Immature natural killer cell (primary cell): ENCODE measurements around the gene POLL. TPM values are rescaled to one million over a fixed set of nuclear protein-coding genes. Genes with fewer than 3 reads are reported as not detected.

ENCODE experiments used
- DNase-seq, 3 donors: peaks; one replicate each; pipeline ENCODE4 v3.0.0; 2022; ENCODE audit warnings: mixed read lengths in 1 of 3
- H3K27ac Mint-ChIP-seq, 6 donors: one replicate each; pipeline ENCODE4 v1.8.0; 2020; ENCODE audit warnings: mixed read lengths in 6 of 6, mild to moderate bottlenecking in 5 of 6, inconsistent platforms in 4 of 6, moderate library complexity in 3 of 6
- H3K27me3 Mint-ChIP-seq, 3 donors: one replicate each; pipeline ENCODE4 v1.8.0; 2020 to 2021; ENCODE audit warnings: low read depth in 3 of 3, mild to moderate bottlenecking in 3 of 3, mixed read lengths in 3 of 3, moderate library complexity in 3 of 3, inconsistent platforms in 1 of 3
- H3K36me3 Mint-ChIP-seq, 3 donors: one replicate each; pipeline ENCODE4 v1.8.0; 2020; ENCODE audit warnings: mixed read lengths in 3 of 3, inconsistent platforms in 2 of 3, mild to moderate bottlenecking in 2 of 3
- H3K4me1 Mint-ChIP-seq, 2 donors: one replicate each; pipeline ENCODE4 v1.8.0; 2020; ENCODE audit warnings: inconsistent platforms in 2 of 2, mild to moderate bottlenecking in 2 of 2, mixed read lengths in 2 of 2, moderate library complexity in 1 of 2
- H3K4me3 Mint-ChIP-seq, 5 donors: one replicate each; pipeline ENCODE4 v1.8.0; 2020; ENCODE audit warnings: mild to moderate bottlenecking in 5 of 5, mixed read lengths in 5 of 5, inconsistent platforms in 3 of 5, moderate library complexity in 3 of 5
- H3K9me3 Mint-ChIP-seq, 6 donors: one replicate each; pipeline ENCODE4 v1.8.0; 2020; ENCODE audit warnings: mild to moderate bottlenecking in 6 of 6, mixed read lengths in 6 of 6, inconsistent platforms in 4 of 6, moderate library complexity in 3 of 6
- polyA plus RNA-seq, 3 donors: library from polyadenylated mRNA; unstranded; fragments of 300-500 nt; fragmentation: Illumina TruSeq; gene quantifications; one replicate each; pipeline ENCODE4 v1.2.3, GENCODE V29; 2021

The POLL gene
- polyA plus RNA-seq, 3 donors from 2014 or later, result 11.7 to 15.5 (median 12.2) TPM

GRCh38 chr10:101575580-101576210 is 12.4 kb downstream of the POLL start:
- Mint-ChIP-seq H3K4me1 (peaks cover 0 to 2% of the 10 kb centered on the region in 2 donors), H3K27ac (peak overlapping the region in 1 of 6 donors; percentile 49), H3K4me3 (no peak overlapping the region), H3K9me3 (no peaks in the 10 kb centered on the region), H3K36me3 (peaks cover 4 to 10% (median 5%) of the 10 kb centered on the region in 3 donors), H3K27me3 (peaks cover 0 to 3% (median 0%) of the 10 kb centered on the region in 3 donors)
- no peak for DNase-seq

DNA sequence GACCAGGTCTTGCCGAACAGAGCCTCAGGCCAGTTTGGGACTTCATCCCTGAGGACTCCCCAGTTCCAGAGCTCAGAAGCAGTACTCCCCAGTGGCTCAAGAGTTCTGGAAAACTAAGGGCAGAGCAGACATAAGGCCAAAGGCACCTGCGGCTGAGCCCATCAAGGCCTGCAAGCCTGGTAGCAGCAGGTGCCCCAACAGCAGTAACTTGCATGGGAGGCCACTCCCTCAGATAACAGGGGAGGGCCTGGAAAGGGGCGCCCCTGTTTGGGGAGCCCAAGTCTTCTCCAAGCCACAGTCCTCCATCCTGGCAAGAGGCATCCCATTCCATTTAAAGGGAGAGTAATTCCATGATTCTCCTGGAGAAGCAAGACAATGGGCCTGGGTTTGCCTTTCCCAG is 13.0 kb downstream of the POLL start:
- peaks cover 0 to 3% (median 0%) of the 10 kb centered on the region in 3 donors for H3K27me3 Mint-ChIP-seq
- no peaks in the 10 kb centered on the region for H3K9me3 Mint-ChIP-seq
- DNase-seq, result no peak
- H3K4me3 Mint-ChIP-seq, result no peak overlapping the region
- peaks cover 4 to 10% (median 5%) of the 10 kb centered on the region in 3 donors for H3K36me3 Mint-ChIP-seq
- peaks cover 0 to 3% of the 10 kb centered on the region in 2 donors for H3K4me1 Mint-ChIP-seq
- no peak overlapping the region for H3K27ac Mint-ChIP-seq

- Mint-ChIP-seq H3K4me3 (no peak overlapping the region), H3K36me3 (peaks cover 4 to 6% (median 5%) of the 10 kb centered on the region in 3 donors), H3K9me3 (no peaks in the 10 kb centered on the region), H3K4me1 (peaks cover 0 to 7% of the 10 kb centered on the region in 2 donors), H3K27me3 (peaks cover 2 to 5% (median 3%) of the 10 kb centered on the region in 3 donors), H3K27ac (no peak overlapping the region)
- DNase-seq, result no peak
Measured at GRCh38 chr10:101573885-101574753, 13.9 kb downstream of the POLL start.

GRCh38 chr10:101572785-101573184 is 15.3 kb downstream of the POLL start:
- peaks cover 0 to 7% of the 10 kb centered on the region in 2 donors for H3K4me1 Mint-ChIP-seq
- peak overlapping the region in 1 of 5 donors; percentile 4 for H3K4me3 Mint-ChIP-seq
- no peaks in the 10 kb centered on the region for H3K36me3 Mint-ChIP-seq
- peaks cover 5 to 17% (median 9%) of the 10 kb centered on the region in 3 donors for H3K27me3 Mint-ChIP-seq
- no peak for DNase-seq
- H3K27ac Mint-ChIP-seq, result no peak overlapping the region
- H3K9me3 Mint-ChIP-seq, result no peaks in the 10 kb centered on the region

- Mint-ChIP-seq H3K27me3 (peaks cover 5 to 22% (median 11%) of the 10 kb centered on the region in 3 donors), H3K4me3 (no peak overlapping the region), H3K9me3 (no peaks in the 10 kb centered on the region), H3K36me3 (peaks cover 0 to 3% (median 0%) of the 10 kb centered on the region in 3 donors), H3K4me1 (peaks cover 4 to 7% of the 10 kb centered on the region in 2 donors), H3K27ac (no peak overlapping the region)
- DNase-seq, result no peak
Measured at GRCh38 chr10:101572126-101572525, 15.9 kb downstream of the POLL start.

GRCh38 chr10:101571271-101571925 is 16.7 kb downstream of the POLL start:
- Mint-ChIP-seq H3K4me3 (peak overlapping the region in 2 of 5 donors; percentile 18 to 62), H3K27ac (no peak overlapping the region), H3K27me3 (peaks cover 7 to 22% (median 11%) of the 10 kb centered on the region in 3 donors), H3K9me3 (no peaks in the 10 kb centered on the region), H3K36me3 (peaks cover 0 to 3% (median 0%) of the 10 kb centered on the region in 3 donors), H3K4me1 (peaks cover 9 to 10% of the 10 kb centered on the region in 2 donors)
- DNase-seq, result no peak

- Mint-ChIP-seq H3K4me3 (peak overlapping the region in 4 of 5 donors; percentile 41 to 75 (median 60)), H3K27ac (no peak overlapping the region), H3K9me3 (no peaks in the 10 kb centered on the region), H3K4me1 (peaks cover 9 to 12% of the 10 kb centered on the region in 2 donors), H3K36me3 (peaks cover 0 to 3% (median 0%) of the 10 kb centered on the region in 3 donors), H3K27me3 (peaks cover 10 to 22% (median 15%) of the 10 kb centered on the region in 3 donors)
- DNase-seq, result no peak
Measured at GRCh38 chr10:101570428-101571270, 17.4 kb downstream of the POLL start.

DNA sequence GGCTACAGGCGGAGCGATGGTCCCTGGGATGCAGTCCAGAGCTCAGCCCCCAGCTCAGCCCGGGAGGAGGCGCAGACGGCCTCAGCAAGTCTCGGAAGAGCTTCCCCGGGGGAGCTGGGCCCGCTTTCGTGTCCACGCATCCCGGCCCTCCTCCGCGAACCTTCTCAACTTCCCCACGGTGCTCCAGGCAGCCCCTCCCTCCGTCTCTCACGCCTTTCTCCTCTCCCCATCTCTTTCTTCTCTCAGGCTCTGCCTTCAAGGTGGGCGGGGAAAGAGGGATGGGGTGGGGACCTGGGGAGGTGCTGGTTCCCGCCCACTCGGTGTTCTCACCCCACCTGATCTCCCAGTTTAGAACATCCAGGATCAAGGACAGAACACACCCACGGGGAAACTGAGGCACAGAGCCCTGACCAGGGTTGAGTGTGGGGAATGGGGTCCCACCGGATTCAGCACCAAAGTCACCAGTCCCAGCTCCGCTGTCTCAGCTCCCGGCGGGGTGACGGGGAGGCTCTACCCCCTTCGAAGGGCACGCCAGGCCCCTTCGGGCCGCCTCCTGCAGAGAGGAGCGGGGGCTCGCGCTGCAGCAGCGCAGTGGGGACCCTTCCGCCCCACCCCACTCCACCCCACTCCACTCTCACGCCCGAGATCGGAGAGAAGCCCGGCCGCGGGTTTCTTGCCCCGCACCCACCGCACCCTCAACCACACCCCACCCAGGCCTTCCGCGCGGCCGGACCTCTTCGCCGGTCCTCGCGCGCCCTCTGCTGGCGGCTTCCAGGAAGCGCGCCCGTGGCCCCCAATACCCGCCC is 18.2 kb downstream of the POLL start:
- peaks cover 0 to 3% (median 0%) of the 10 kb centered on the region in 3 donors for H3K36me3 Mint-ChIP-seq
- H3K4me3 Mint-ChIP-seq, result peak overlapping the region; percentile 53 to 75 (median 59)
- no peaks in the 10 kb centered on the region for H3K9me3 Mint-ChIP-seq
- H3K4me1 Mint-ChIP-seq, result peaks cover 9 to 12% of the 10 kb centered on the region in 2 donors
- H3K27ac Mint-ChIP-seq, result no peak overlapping the region
- peak; percentile 77 to 82 (median 77) for DNase-seq
- peaks cover 12 to 27% (median 15%) of the 10 kb centered on the region in 3 donors for H3K27me3 Mint-ChIP-seq

DNA sequence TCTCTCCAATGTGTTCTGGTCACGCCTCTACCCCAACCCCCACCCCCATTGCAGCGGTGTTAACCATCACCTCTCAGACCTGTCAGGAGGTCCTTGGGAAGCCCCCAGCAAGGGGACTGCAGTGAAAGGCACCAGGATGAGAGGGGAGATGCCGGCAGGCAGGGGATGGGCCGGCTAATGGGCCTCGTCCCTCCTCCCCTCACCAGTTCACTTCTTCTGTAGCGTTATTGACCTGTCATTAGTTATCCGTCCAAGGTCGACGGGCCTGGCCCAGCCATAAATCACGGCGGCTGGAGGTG is 18.8 kb downstream of the POLL start:
- no peaks in the 10 kb centered on the region for H3K9me3 Mint-ChIP-seq
- H3K36me3 Mint-ChIP-seq, result peaks cover 0 to 3% (median 0%) of the 10 kb centered on the region in 3 donors
- H3K27ac Mint-ChIP-seq, result no peak overlapping the region
- peaks cover 9 to 12% of the 10 kb centered on the region in 2 donors for H3K4me1 Mint-ChIP-seq
- no peak for DNase-seq
- H3K4me3 Mint-ChIP-seq, result peak overlapping the region; percentile 29 to 75 (median 44)
- peaks cover 12 to 27% (median 15%) of the 10 kb centered on the region in 3 donors for H3K27me3 Mint-ChIP-seq

DNA sequence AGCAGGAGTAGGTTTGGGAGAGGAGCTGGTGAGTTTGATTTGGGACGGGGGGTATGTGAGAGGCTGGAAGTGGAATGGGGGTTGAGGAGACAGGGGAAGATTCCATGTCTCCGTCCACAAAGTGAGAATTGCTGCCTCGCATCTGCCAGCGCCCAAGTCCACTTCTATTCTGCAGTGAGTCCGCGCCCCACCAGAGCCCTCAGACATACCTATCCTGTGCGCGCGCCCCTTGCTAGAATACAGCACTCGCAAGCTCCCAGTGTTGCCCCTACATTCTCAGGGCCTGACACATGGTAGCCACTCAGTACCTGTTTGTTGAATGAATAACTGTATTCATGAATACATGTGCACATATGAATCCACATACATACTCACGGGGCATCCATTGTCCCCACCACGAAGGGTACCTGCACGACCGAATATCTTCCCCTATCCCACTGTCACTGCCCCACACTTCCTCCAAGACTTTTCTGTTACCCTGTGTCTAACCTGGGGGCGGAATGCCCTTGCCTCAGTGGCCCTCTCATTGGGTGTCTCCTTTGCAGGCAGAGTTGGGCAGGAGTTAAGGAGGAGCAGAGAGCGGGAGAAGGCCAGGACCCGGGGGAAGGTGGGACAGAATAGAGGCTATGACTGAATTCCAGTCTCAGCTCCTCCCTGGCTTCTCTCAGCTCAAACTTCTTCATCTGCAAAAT is 19.9 kb downstream of the POLL start:
- DNase-seq, result no peak
- Mint-ChIP-seq H3K27ac (no peak overlapping the region), H3K4me1 (peaks cover 9 to 12% of the 10 kb centered on the region in 2 donors), H3K4me3 (peak overlapping the region in 2 of 5 donors; percentile 21 to 51), H3K36me3 (peaks cover 0 to 3% (median 0%) of the 10 kb centered on the region in 3 donors), H3K9me3 (no peaks in the 10 kb centered on the region), H3K27me3 (peaks cover 15 to 27% (median 15%) of the 10 kb centered on the region in 3 donors)

GRCh38 chr10:101567165-101568006 is 20.7 kb downstream of the POLL start:
- H3K9me3 Mint-ChIP-seq, result no peaks in the 10 kb centered on the region
- no peak for DNase-seq
- peak overlapping the region in 3 of 5 donors; percentile 10 to 52 (median 26) for H3K4me3 Mint-ChIP-seq
- peaks cover 15 to 29% (median 15%) of the 10 kb centered on the region in 3 donors for H3K27me3 Mint-ChIP-seq
- peaks cover 9 to 12% of the 10 kb centered on the region in 2 donors for H3K4me1 Mint-ChIP-seq
- H3K36me3 Mint-ChIP-seq, result peaks cover 0 to 3% (median 0%) of the 10 kb centered on the region in 3 donors
- peak overlapping the region in 1 of 6 donors; percentile 15 for H3K27ac Mint-ChIP-seq
